BJ (cell line): Measurements from ENCODE around the gene OLAH. TPM values are rescaled to one million over a fixed set of nuclear protein-coding genes. Genes with fewer than 3 reads are reported as not detected.
"Not testable (repeated sequence)": the region's sequence is repeated elsewhere in the genome, so short reads cannot be mapped to it uniquely, and the experiment has no call there.

ENCODE experiments used
- CTCF ChIA-PET: fragments of 350-600 bp; formaldehyde crosslinking; extraction: SDS; loops from one replicate; lab custom pipeline; 2021; ENCODE audit warnings: antibody characterized with exemption, inconsistent platforms; lab: Yijun Ruan, JAX
- POLR2A ChIA-PET: fragments of 300-600 bp; sonication (Branson Sonifier 250); formaldehyde crosslinking; extraction: SDS; loops from one replicate; lab custom pipeline; 2021; ENCODE audit warnings: antibody characterized with exemption; lab: Charles Lee
- DNase-seq: peaks from one replicate; pipeline ENCODE4 v3.0.0-alpha.2; 2011; ENCODE audit warnings: low read depth
- H3K27me3 ChIP-seq: 2 replicates; pipeline ENCODE4 v1.6.0; 2011; ENCODE audit warnings: low read length; ENCODE audit not compliant: control insufficient read depth, insufficient read depth
- H3K36me3 ChIP-seq: 2 replicates; pipeline ENCODE4 v1.5.1; 2011; ENCODE audit warnings: low read length; ENCODE audit not compliant: control insufficient read depth, insufficient read depth
- H3K4me3 ChIP-seq: 2 replicates; pipeline ENCODE4 v1.5.1; 2011; ENCODE audit warnings: low read depth, mild to moderate bottlenecking, control low read depth, low read length
- CTCF ChIP-seq: IDR thresholded peaks from 2 replicates; pipeline ENCODE4 v1.5.1; 2011; ENCODE audit warnings: low read depth, mild to moderate bottlenecking, control low read depth, inconsistent platforms, low read length, moderate library complexity; ENCODE audit not compliant: insufficient read depth
- polyA minus RNA-seq: library from RNA; depleted of rRNA, polyadenylated mRNA; stranded (reverse); fragments of >200 nt; gene quantifications from 2 replicates; pipeline ENCODE4 v1.2.3, GENCODE V29; 2011; rRNA and poly(A)+ RNA removed
- polyA plus RNA-seq: library from polyadenylated mRNA; depleted of rRNA; stranded (reverse); fragments of >200 nt; gene quantifications from 2 replicates; pipeline ENCODE4 v1.2.3, GENCODE V29; 2011; rRNA removed

The OLAH gene
- 0.15 and 0.29 TPM in 2 replicates for polyA plus RNA-seq
- polyA minus RNA-seq: not detected in 2 replicates

- H3K4me3 ChIP-seq: no peak within 1 kb of the TSS
- ChIA-PET CTCF (no interaction called here), POLR2A (no interaction called here)
- DNase-seq: no peak
- TF ChIP-seq CTCF: no peak
- H3K27me3 ChIP-seq: peaks cover 3% of the 10 kb centered on the region; the same call in 1 of the 2 replicates
- H3K36me3 ChIP-seq: no peaks in the 10 kb centered on the region
Observed at GRCh38 chr10:15043674-15044073, at the start of gene OLAH. OLAH (plus strand) TSS chr10:15043943; CDS start chr10:15047289, 3,346 bp downstream.

- H3K36me3 ChIP-seq: no peaks in the 10 kb centered on the region
- H3K27me3 ChIP-seq: peaks cover 1% of the 10 kb centered on the region; the same call in 1 of the 2 replicates
- peak overlapping the region; percentile 18 for H3K4me3 ChIP-seq
- ChIA-PET CTCF (no interaction called here), POLR2A (no interaction called here)
- no peak for TF ChIP-seq CTCF
- no peak for DNase-seq
Observed at GRCh38 chr10:14995964-14996565, 47.7 kb upstream of the OLAH start.

- H3K27me3 ChIP-seq, H3K4me3 ChIP-seq, CTCF ChIA-PET, H3K36me3 ChIP-seq, POLR2A ChIA-PET, DNase-seq: not testable (repeated sequence)
Observed at GRCh38 chr10:15013530-15013929, 30.2 kb upstream of the OLAH start.

- CTCF ChIA-PET: no interaction called here
- no peak overlapping the region for H3K4me3 ChIP-seq
- H3K36me3 ChIP-seq: no peaks in the 10 kb centered on the region
- TF ChIP-seq CTCF: no peak
- no peaks in the 10 kb centered on the region; the same call in 1 of the 2 replicates for H3K27me3 ChIP-seq
- POLR2A ChIA-PET: no interaction called here
- DNase-seq: no peak
Observed at GRCh38 chr10:15015451-15015850, 28.3 kb upstream of the OLAH start.

- POLR2A ChIA-PET, H3K36me3 ChIP-seq, H3K4me3 ChIP-seq, H3K27me3 ChIP-seq, DNase-seq: not testable (repeated sequence)
- CTCF ChIA-PET: interaction anchor here (1.3 kb wide), 1 partner anchor 10 kb away, joined by 3 read pairs; no protein-coding TSS in a partner anchor
Observed at GRCh38 chr10:15020966-15021365, 22.8 kb upstream of the OLAH start.

GRCh38 chr10:15023079-15023478 lies 20.7 kb upstream of the OLAH start:
- H3K36me3 ChIP-seq, H3K27me3 ChIP-seq, DNase-seq, H3K4me3 ChIP-seq, POLR2A ChIA-PET, CTCF ChIA-PET: not testable (repeated sequence)

GRCh38 chr10:15024017-15025004 lies 19.4 kb upstream of the OLAH start:
- CTCF ChIA-PET, H3K4me3 ChIP-seq, POLR2A ChIA-PET, H3K36me3 ChIP-seq, H3K27me3 ChIP-seq, DNase-seq: not testable (repeated sequence)

- H3K4me3 ChIP-seq, DNase-seq, POLR2A ChIA-PET: not testable (repeated sequence)
Observed at GRCh38 chr10:15025040-15025439, 18.7 kb upstream of the OLAH start.

More at GRCh38 chr10:15025040-15025439, 18.7 kb upstream of the OLAH start:
- H3K36me3 ChIP-seq, CTCF ChIA-PET, H3K27me3 ChIP-seq: not testable (repeated sequence)
